ENCODE measurements around the gene PAFAH2. TPM values are rescaled to one million over a fixed set of nuclear protein-coding genes. Genes with fewer than 3 reads are reported as not detected.
A peak's percentile ranks its signal among the peaks of the same experiment; 100 is the strongest.

The PAFAH2 gene
- total RNA-seq, 2 donors from 2014 or later, result 14.2 to 20.0 TPM

GRCh38 chr1:26025517-26025916, 27.7 kb upstream of the PAFAH2 start:
- H3K36me3 Mint-ChIP-seq, result no peaks in the 10 kb centered on the region
- no peaks in the 10 kb centered on the region for H3K27me3 Mint-ChIP-seq

GRCh38 chr1:26025060-26025459, 27.2 kb upstream of the PAFAH2 start:
- no peak overlapping the region for H3K4me3 Mint-ChIP-seq
- H3K27ac Mint-ChIP-seq, result no peak overlapping the region
- no peaks in the 10 kb centered on the region for H3K9me3 Mint-ChIP-seq
- DNase-seq (ENCODE audit: low spot score), result no peak
- ATAC-seq, result no peak
- H3K4me1 Mint-ChIP-seq (ENCODE audit: low read depth in 2 of 2), result peaks cover under 1 to 2% of the 10 kb centered on the region in 2 donors
- H3K27me3 Mint-ChIP-seq, result peaks cover 0 to 3% of the 10 kb centered on the region in 2 donors
- H3K36me3 Mint-ChIP-seq, result no peaks in the 10 kb centered on the region

More at GRCh38 chr1:26025517-26025916, 27.7 kb upstream of the PAFAH2 start:
- Mint-ChIP-seq H3K27ac (no peak overlapping the region), H3K4me3 (no peak overlapping the region), H3K4me1 (ENCODE audit: low read depth in 2 of 2) (no peaks in the 10 kb centered on the region), H3K9me3 (no peaks in the 10 kb centered on the region)
- no peak for ATAC-seq
- DNase-seq (ENCODE audit: low spot score), result no peak

GRCh38 chr1:26023826-26024225, 26.0 kb upstream of the PAFAH2 start:
- ATAC-seq (no peak), DNase-seq (ENCODE audit: low spot score) (no peak)
- no peak overlapping the region for H3K27ac Mint-ChIP-seq
- H3K4me3 Mint-ChIP-seq, result no peak overlapping the region
- peaks cover 0 to 3% of the 10 kb centered on the region in 2 donors for H3K27me3 Mint-ChIP-seq
- peaks cover 7 to 9% of the 10 kb centered on the region in 2 donors for H3K4me1 Mint-ChIP-seq (ENCODE audit: low read depth in 2 of 2)
- H3K9me3 Mint-ChIP-seq, result no peaks in the 10 kb centered on the region
- H3K36me3 Mint-ChIP-seq, result no peaks in the 10 kb centered on the region

GRCh38 chr1:26023009-26023408, 25.1 kb upstream of the PAFAH2 start:
- Mint-ChIP-seq H3K4me1 (ENCODE audit: low read depth in 2 of 2) (peaks cover 7 to 9% of the 10 kb centered on the region in 2 donors), H3K27me3 (peaks cover 0 to 3% of the 10 kb centered on the region in 2 donors), H3K27ac (no peak overlapping the region), H3K9me3 (no peaks in the 10 kb centered on the region), H3K4me3 (no peak overlapping the region), H3K36me3 (no peaks in the 10 kb centered on the region)
- peak in 1 of 2 donors; percentile 11 for ATAC-seq
- DNase-seq (ENCODE audit: low spot score), result no peak

GRCh38 chr1:26022404-26022779, 24.5 kb upstream of the PAFAH2 start:
- H3K36me3 Mint-ChIP-seq, result no peaks in the 10 kb centered on the region

GRCh38 chr1:26021647-26022403, 24.0 kb upstream of the PAFAH2 start, which contains the start of gene EXTL1:
Gene EXTL1, plus strand, starts transcription at chr1:26021775. Its CDS starts 872 bp downstream, at chr1:26022647.
- DNase-seq (ENCODE audit: low spot score) (no peak), ATAC-seq (no peak)
- H3K4me3 Mint-ChIP-seq, result no peak within 1 kb of the TSS
- no peaks in the 10 kb centered on the region for H3K9me3 Mint-ChIP-seq
- H3K4me1 Mint-ChIP-seq (ENCODE audit: low read depth in 2 of 2), result peaks cover 7 to 9% of the 10 kb centered on the region in 2 donors
- no peaks in the 10 kb centered on the region for H3K36me3 Mint-ChIP-seq
- peaks cover 0 to 3% of the 10 kb centered on the region in 2 donors for H3K27me3 Mint-ChIP-seq
- no peak within 1 kb of the TSS for H3K27ac Mint-ChIP-seq

More at GRCh38 chr1:26022404-26022779, 24.5 kb upstream of the PAFAH2 start:
- no peak for DNase-seq (ENCODE audit: low spot score)
- Mint-ChIP-seq H3K27ac (no peak overlapping the region), H3K9me3 (no peaks in the 10 kb centered on the region), H3K4me1 (ENCODE audit: low read depth in 2 of 2) (peaks cover 7 to 9% of the 10 kb centered on the region in 2 donors), H3K27me3 (peaks cover 0 to 3% of the 10 kb centered on the region in 2 donors), H3K4me3 (no peak overlapping the region)
- peak in 1 of 2 donors; percentile 8 for ATAC-seq

- DNase-seq (ENCODE audit: low spot score), result no peak
- Mint-ChIP-seq H3K27ac (no peak overlapping the region), H3K27me3 (peaks cover 0 to 3% of the 10 kb centered on the region in 2 donors), H3K4me3 (no peak overlapping the region), H3K36me3 (no peaks in the 10 kb centered on the region), H3K4me1 (ENCODE audit: low read depth in 2 of 2) (peaks cover 7 to 9% of the 10 kb centered on the region in 2 donors), H3K9me3 (no peaks in the 10 kb centered on the region)
- no peak for ATAC-seq
Observed at GRCh38 chr1:26020941-26021646, 23.2 kb upstream of the PAFAH2 start.

- H3K27me3 Mint-ChIP-seq, result peaks cover 0 to 3% of the 10 kb centered on the region in 2 donors
- DNase-seq (ENCODE audit: low spot score), result no peak
- H3K27ac Mint-ChIP-seq, result no peak overlapping the region
- H3K9me3 Mint-ChIP-seq, result no peaks in the 10 kb centered on the region
- H3K36me3 Mint-ChIP-seq, result no peaks in the 10 kb centered on the region
- no peak overlapping the region for H3K4me3 Mint-ChIP-seq
- H3K4me1 Mint-ChIP-seq (ENCODE audit: low read depth in 2 of 2), result peaks cover 7 to 9% of the 10 kb centered on the region in 2 donors
- ATAC-seq, result no peak
Observed at GRCh38 chr1:26020330-26020768, 22.5 kb upstream of the PAFAH2 start.

GRCh38 chr1:26019641-26020315, 21.9 kb upstream of the PAFAH2 start:
- Mint-ChIP-seq H3K27ac (no peak overlapping the region), H3K4me1 (ENCODE audit: low read depth in 2 of 2) (peaks cover 7 to 9% of the 10 kb centered on the region in 2 donors), H3K4me3 (no peak overlapping the region), H3K27me3 (peaks cover 0 to 3% of the 10 kb centered on the region in 2 donors), H3K9me3 (no peaks in the 10 kb centered on the region), H3K36me3 (no peaks in the 10 kb centered on the region)
- DNase-seq (ENCODE audit: low spot score) (no peak), ATAC-seq (no peak)

GRCh38 chr1:26017606-26018005, 19.7 kb upstream of the PAFAH2 start:
- ATAC-seq, result no peak
- no peak overlapping the region for H3K27ac Mint-ChIP-seq
- H3K4me3 Mint-ChIP-seq, result no peak overlapping the region
- no peaks in the 10 kb centered on the region for H3K36me3 Mint-ChIP-seq
- peaks cover 0 to 3% of the 10 kb centered on the region in 2 donors for H3K27me3 Mint-ChIP-seq
- H3K4me1 Mint-ChIP-seq (ENCODE audit: low read depth in 2 of 2), result peaks cover 7 to 9% of the 10 kb centered on the region in 2 donors
- no peak for DNase-seq (ENCODE audit: low spot score)
- H3K9me3 Mint-ChIP-seq, result no peaks in the 10 kb centered on the region

- Mint-ChIP-seq H3K9me3 (no peaks in the 10 kb centered on the region), H3K4me1 (ENCODE audit: low read depth in 2 of 2) (peaks cover 7 to 9% of the 10 kb centered on the region in 2 donors), H3K27ac (no peak overlapping the region), H3K36me3 (no peaks in the 10 kb centered on the region), H3K4me3 (no peak overlapping the region), H3K27me3 (peaks cover 0 to 3% of the 10 kb centered on the region in 2 donors)
- ATAC-seq, result no peak
- no peak for DNase-seq (ENCODE audit: low spot score)
Observed at GRCh38 chr1:26016953-26017545, 19.2 kb upstream of the PAFAH2 start.

- no peak for ATAC-seq
- Mint-ChIP-seq H3K27me3 (peaks cover 0 to 3% of the 10 kb centered on the region in 2 donors), H3K4me1 (ENCODE audit: low read depth in 2 of 2) (peaks cover 7 to 9% of the 10 kb centered on the region in 2 donors), H3K9me3 (no peaks in the 10 kb centered on the region), H3K4me3 (no peak overlapping the region), H3K36me3 (no peaks in the 10 kb centered on the region), H3K27ac (no peak overlapping the region)
- no peak for DNase-seq (ENCODE audit: low spot score)
Observed at GRCh38 chr1:26016258-26016952, 18.5 kb upstream of the PAFAH2 start.

GRCh38 chr1:26015358-26015757, 17.5 kb upstream of the PAFAH2 start:
- DNase-seq (ENCODE audit: low spot score) (no peak), ATAC-seq (no peak)
- H3K4me1 Mint-ChIP-seq (ENCODE audit: low read depth in 2 of 2), result peaks cover 7 to 9% of the 10 kb centered on the region in 2 donors
- H3K27ac Mint-ChIP-seq, result no peak overlapping the region
- no peak overlapping the region for H3K4me3 Mint-ChIP-seq
- peaks cover 0 to 3% of the 10 kb centered on the region in 2 donors for H3K27me3 Mint-ChIP-seq
- no peaks in the 10 kb centered on the region for H3K9me3 Mint-ChIP-seq
- no peaks in the 10 kb centered on the region for H3K36me3 Mint-ChIP-seq

Data from natural killer cell treated with Interleukin-12 subunit alpha and Interleukin-12 subunit beta and Interleukin-15 and Interleukin-18, amount 100 ng/mL, for 72 hours (primary cell).